Liver (tissue), 3 donors: Measurements from ENCODE around the gene GPR137C.

ENCODE experiments used
- CTCF ChIP-seq: fragments of 150-350 bp; IDR thresholded peaks from 2 replicates; pipeline ENCODE4 v1.5.1; 2017; ENCODE audit warnings: improper control_type of control experiment, low read depth, low read length; ENCODE audit not compliant: missing input control
- EGR1 ChIP-seq, 2 donors: IDR thresholded peaks; 2 replicates each; pipeline ENCODE4 v1.6.1; 2016 to 2018; ENCODE audit warnings: antibody characterized with exemption in 2 of 2, low read depth in 2 of 2
- FOXA1 ChIP-seq: IDR thresholded peaks from 2 replicates; pipeline ENCODE4 v1.6.1; 2016; ENCODE audit warnings: antibody characterized with exemption
- JUND ChIP-seq, 2 donors: IDR thresholded peaks; 2 replicates each; pipeline ENCODE4 v1.6.1; 2016; ENCODE audit warnings: antibody characterized with exemption in 2 of 2
- MAX ChIP-seq: IDR thresholded peaks from 2 replicates; pipeline ENCODE4 v1.6.1; 2016; ENCODE audit warnings: antibody characterized with exemption
- RAD21 ChIP-seq, 2 donors: IDR thresholded peaks; 2 replicates each; pipeline ENCODE4 v1.6.1; 2016; ENCODE audit warnings: antibody characterized with exemption in 2 of 2, mild to moderate bottlenecking in 2 of 2
- TF ChIP-seq, protein P1 (sequence below): IDR thresholded peaks from 2 replicates; pipeline ENCODE4 v1.6.1; 2016; ENCODE audit warnings: antibody characterized with exemption, mild to moderate bottlenecking
- donor health status: healthy.
- donor health status: healthy.

GRCh38 chr14:52640137-52640536, 87.5 kb downstream of the GPR137C start:
- TF ChIP-seq RAD21 (IDR thresholded peaks at IDR 0.05) (no peak), MAX (no peak), JUND (IDR thresholded peaks at IDR 0.05) (no peak), CTCF (no peak), EGR1 (IDR thresholded peaks at IDR 0.05; ENCODE audit: low read depth in 2 of 2) (no peak), FOXA1 (no peak)
- TF ChIP-seq, protein P1, sequence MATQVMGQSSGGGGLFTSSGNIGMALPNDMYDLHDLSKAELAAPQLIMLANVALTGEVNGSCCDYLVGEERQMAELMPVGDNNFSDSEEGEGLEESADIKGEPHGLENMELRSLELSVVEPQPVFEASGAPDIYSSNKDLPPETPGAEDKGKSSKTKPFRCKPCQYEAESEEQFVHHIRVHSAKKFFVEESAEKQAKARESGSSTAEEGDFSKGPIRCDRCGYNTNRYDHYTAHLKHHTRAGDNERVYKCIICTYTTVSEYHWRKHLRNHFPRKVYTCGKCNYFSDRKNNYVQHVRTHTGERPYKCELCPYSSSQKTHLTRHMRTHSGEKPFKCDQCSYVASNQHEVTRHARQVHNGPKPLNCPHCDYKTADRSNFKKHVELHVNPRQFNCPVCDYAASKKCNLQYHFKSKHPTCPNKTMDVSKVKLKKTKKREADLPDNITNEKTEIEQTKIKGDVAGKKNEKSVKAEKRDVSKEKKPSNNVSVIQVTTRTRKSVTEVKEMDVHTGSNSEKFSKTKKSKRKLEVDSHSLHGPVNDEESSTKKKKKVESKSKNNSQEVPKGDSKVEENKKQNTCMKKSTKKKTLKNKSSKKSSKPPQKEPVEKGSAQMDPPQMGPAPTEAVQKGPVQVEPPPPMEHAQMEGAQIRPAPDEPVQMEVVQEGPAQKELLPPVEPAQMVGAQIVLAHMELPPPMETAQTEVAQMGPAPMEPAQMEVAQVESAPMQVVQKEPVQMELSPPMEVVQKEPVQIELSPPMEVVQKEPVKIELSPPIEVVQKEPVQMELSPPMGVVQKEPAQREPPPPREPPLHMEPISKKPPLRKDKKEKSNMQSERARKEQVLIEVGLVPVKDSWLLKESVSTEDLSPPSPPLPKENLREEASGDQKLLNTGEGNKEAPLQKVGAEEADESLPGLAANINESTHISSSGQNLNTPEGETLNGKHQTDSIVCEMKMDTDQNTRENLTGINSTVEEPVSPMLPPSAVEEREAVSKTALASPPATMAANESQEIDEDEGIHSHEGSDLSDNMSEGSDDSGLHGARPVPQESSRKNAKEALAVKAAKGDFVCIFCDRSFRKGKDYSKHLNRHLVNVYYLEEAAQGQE = no peak
